MM.1S (cell line): ENCODE results near the gene MVP.

Experiments used
- DNase-seq: peaks from one replicate; pipeline ENCODE4 v3.0.0-alpha.2; 2015
- H2AFZ ChIP-seq: fragments of 300-600 bp; sonication (generic); 2 replicates; pipeline ENCODE4 v1.6.0; 2016; ENCODE audit warnings: antibody characterized with exemption, low read length
- H3F3A ChIP-seq: fragments of 300-600 bp; sonication (generic); 2 replicates; pipeline ENCODE4 v1.6.1; 2016; ENCODE audit warnings: mild to moderate bottlenecking, antibody characterized with exemption, low read length, moderate library complexity, mixed read lengths; ENCODE audit not compliant: insufficient read depth
- H3K27ac ChIP-seq: fragments of 300-600 bp; sonication (generic); 2 replicates; pipeline ENCODE4 v1.5.1; 2016; ENCODE audit warnings: mild to moderate bottlenecking, low read length
- H3K27me3 ChIP-seq: fragments of 300-600 bp; sonication (generic); replicated peaks from 2 replicates; pipeline ENCODE4 v1.6.0; 2016; ENCODE audit warnings: low read length; ENCODE audit not compliant: insufficient read depth
- H3K36me3 ChIP-seq: fragments of 300-600 bp; sonication (generic); replicated peaks from 2 replicates; pipeline ENCODE4 v1.6.1; 2016; ENCODE audit warnings: mild to moderate bottlenecking, low read length, mixed read lengths; ENCODE audit not compliant: insufficient read depth
- H3K4me1 ChIP-seq: fragments of 300-600 bp; sonication (generic); 2 replicates; pipeline ENCODE4 v1.6.1; 2016; ENCODE audit warnings: low read length, mixed read lengths
- H3K4me2 ChIP-seq: fragments of 300-600 bp; sonication (generic); 2 replicates; pipeline ENCODE4 v1.6.0; 2016; ENCODE audit warnings: low read depth, low read length
- H3K4me3 ChIP-seq: fragments of 300-600 bp; sonication (generic); 2 replicates; pipeline ENCODE4 v1.5.1; 2016; ENCODE audit warnings: low read length, mixed read lengths
- H3K79me2 ChIP-seq: fragments of 300-600 bp; sonication (generic); 2 replicates; pipeline ENCODE4 v1.6.1; 2016; ENCODE audit warnings: mixed run types, low read length, mixed read lengths
- H3K9ac ChIP-seq: fragments of 300-600 bp; sonication (generic); 2 replicates; pipeline ENCODE4 v1.6.1; 2016; ENCODE audit warnings: low read length, mixed read lengths
- H3K9me2 ChIP-seq: fragments of 300-600 bp; sonication (generic); replicated peaks from 2 replicates; pipeline ENCODE4 v1.6.1; 2016; ENCODE audit warnings: mild to moderate bottlenecking, low read length, mixed read lengths; ENCODE audit not compliant: insufficient read depth
- H3K9me3 ChIP-seq: fragments of 300-600 bp; sonication (generic); replicated peaks from 2 replicates; pipeline ENCODE4 v1.6.1; 2016; ENCODE audit warnings: mild to moderate bottlenecking, low read length, mixed read lengths; ENCODE audit not compliant: insufficient read depth
- H4K20me1 ChIP-seq: fragments of 300-600 bp; sonication (generic); 2 replicates; pipeline ENCODE4 v1.6.1; 2016; ENCODE audit warnings: mild to moderate bottlenecking, low read length, moderate library complexity, mixed read lengths; ENCODE audit not compliant: insufficient read depth
- EZH2 ChIP-seq: fragments of 300-600 bp; sonication (generic); optimal IDR thresholded peaks from 2 replicates; pipeline ENCODE3; 2017; ENCODE audit warnings: low read depth, mild to moderate bottlenecking, antibody characterized with exemption, low read length, mixed read lengths
- EZH2phosphoT487 ChIP-seq: fragments of 300-600 bp; sonication (generic); IDR thresholded peaks from 2 replicates; pipeline ENCODE4 v1.6.1; 2018; ENCODE audit warnings: antibody characterized with exemption, low read length
- TF ChIP-seq, protein P1 (sequence below): fragments of 300-600 bp; sonication (generic); IDR thresholded peaks from 2 replicates; pipeline ENCODE4 v1.5.1; 2016; ENCODE audit warnings: antibody characterized with exemption, low read length, mixed read lengths

Gene MVP

DNA sequence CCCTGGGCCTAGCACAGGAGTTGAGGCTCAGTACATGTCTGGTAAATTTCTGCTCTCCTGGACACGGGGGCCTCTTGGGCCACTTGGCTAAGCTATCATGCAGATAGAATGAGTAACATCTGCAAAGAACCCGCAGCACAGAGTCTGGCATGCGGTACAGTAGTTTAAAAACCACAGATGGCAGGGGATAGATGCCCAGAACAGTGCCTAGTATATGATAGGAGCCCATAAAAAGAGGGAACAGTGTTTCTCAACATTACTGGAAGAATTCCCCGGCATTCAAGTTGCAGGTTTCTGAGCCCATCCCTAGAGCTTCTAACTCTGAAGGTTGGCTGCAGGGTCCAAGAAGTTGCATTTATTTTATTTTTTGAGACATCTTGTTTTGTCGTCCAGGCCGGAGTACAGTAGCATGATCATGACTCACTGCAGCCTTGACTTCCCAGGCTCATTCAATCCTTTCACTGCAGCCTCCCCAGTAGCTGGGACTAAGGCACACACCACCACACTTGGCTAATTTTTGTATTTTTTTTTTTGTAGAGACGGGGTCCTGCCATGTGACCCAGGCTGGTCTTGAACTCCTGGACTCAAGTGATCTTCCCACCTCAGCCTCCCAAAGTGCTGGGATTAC, 37.0 kb downstream of the MVP start:
- Histone ChIP-seq H3K36me3 (no peaks in the 10 kb centered on the region), H3K9me3 (no peaks in the 10 kb centered on the region)
- DNase-seq, result no peak

DNA sequence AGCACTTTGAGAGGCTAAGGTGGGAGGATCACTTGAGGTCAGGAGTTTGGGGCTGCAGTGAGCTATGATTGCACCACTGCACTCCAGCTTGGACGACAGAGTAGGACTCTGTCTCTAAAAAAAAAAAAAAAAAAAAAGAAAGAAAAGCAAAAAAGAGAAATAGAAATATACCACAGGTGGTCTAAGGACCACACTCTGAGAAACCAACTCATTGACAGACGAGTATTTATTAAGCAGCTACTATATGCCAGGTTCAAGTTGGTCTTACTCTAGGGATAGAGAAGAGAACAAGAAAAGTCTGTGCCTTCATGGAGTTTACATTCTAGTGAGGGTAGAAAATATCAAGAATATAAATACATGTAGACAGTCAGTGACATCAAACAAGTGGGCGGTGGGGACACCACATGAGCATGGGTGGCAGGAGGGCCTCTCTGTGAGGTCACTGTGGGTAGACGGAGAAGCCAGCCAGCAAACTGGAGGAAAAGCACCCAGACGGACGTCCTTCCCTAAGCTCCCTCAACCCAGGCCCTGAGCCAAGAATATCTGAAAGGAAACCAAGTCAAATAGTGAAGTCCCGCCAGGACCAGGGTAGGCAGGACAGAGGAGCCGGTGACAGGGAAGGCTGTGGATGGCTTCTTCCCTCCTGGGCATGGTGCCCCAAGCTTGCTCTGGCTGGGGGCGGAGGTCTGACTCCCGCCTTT, 38.0 kb downstream of the MVP start:
- no peaks in the 10 kb centered on the region for H3K9me3 ChIP-seq

More for the DNA sequence above, 37.0 kb downstream of the MVP start:
- no peak overlapping the region for H3K9ac ChIP-seq
- H3K27me3 ChIP-seq, result no peaks in the 10 kb centered on the region
- H3K4me3 ChIP-seq, result no peak overlapping the region
- no peak overlapping the region for H2AFZ ChIP-seq
- no peaks in the 10 kb centered on the region for H3F3A ChIP-seq
- TF ChIP-seq, protein P1, sequence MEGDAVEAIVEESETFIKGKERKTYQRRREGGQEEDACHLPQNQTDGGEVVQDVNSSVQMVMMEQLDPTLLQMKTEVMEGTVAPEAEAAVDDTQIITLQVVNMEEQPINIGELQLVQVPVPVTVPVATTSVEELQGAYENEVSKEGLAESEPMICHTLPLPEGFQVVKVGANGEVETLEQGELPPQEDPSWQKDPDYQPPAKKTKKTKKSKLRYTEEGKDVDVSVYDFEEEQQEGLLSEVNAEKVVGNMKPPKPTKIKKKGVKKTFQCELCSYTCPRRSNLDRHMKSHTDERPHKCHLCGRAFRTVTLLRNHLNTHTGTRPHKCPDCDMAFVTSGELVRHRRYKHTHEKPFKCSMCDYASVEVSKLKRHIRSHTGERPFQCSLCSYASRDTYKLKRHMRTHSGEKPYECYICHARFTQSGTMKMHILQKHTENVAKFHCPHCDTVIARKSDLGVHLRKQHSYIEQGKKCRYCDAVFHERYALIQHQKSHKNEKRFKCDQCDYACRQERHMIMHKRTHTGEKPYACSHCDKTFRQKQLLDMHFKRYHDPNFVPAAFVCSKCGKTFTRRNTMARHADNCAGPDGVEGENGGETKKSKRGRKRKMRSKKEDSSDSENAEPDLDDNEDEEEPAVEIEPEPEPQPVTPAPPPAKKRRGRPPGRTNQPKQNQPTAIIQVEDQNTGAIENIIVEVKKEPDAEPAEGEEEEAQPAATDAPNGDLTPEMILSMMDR, result no peak
- H3K27ac ChIP-seq, result no peak overlapping the region
- H3K4me2 ChIP-seq, result no peak overlapping the region
- H4K20me1 ChIP-seq, result no peaks in the 10 kb centered on the region
- peaks cover 9% of the 10 kb centered on the region for H3K79me2 ChIP-seq
- no peaks in the 10 kb centered on the region for H3K9me2 ChIP-seq
- no peaks in the 10 kb centered on the region for H3K4me1 ChIP-seq

DNA sequence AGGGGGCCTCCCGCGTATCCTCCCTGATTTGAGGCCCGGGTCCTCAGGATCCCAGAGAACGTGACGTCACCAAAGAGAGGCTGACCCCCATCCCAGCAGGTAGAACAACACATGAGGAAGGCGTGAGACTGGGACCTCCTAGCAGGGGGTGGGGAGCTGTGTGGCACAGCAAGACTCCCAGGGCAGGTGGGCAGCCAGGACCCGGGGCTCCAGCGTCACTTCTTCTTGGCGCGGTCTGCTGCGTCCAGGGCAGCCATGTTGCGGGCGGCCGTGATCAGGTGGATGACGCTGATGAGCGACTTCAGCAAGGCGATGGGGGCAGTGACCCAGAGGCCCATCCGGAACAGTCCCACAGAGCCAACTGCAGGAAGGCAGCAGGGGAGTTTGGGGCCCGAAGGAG, 38.7 kb downstream of the MVP start:
- no peak overlapping the region for H2AFZ ChIP-seq
- no peaks in the 10 kb centered on the region for H3K9me2 ChIP-seq
- H3K36me3 ChIP-seq, result no peaks in the 10 kb centered on the region
- peaks cover 16% of the 10 kb centered on the region for H3K79me2 ChIP-seq
- H3K9me3 ChIP-seq, result no peaks in the 10 kb centered on the region
- H3K4me3 ChIP-seq, result no peak overlapping the region
- no peaks in the 10 kb centered on the region for H3F3A ChIP-seq
- H4K20me1 ChIP-seq, result no peaks in the 10 kb centered on the region
- no peak for DNase-seq
- no peak overlapping the region for H3K4me2 ChIP-seq
- no peaks in the 10 kb centered on the region for H3K27me3 ChIP-seq
- H3K27ac ChIP-seq, result no peak overlapping the region
- no peaks in the 10 kb centered on the region for H3K4me1 ChIP-seq
- H3K9ac ChIP-seq, result no peak overlapping the region
- TF ChIP-seq EZH2phosphoT487, result no peak

More for the DNA sequence above, 38.0 kb downstream of the MVP start:
- Histone ChIP-seq H3K36me3 (no peaks in the 10 kb centered on the region), H3K9me2 (no peaks in the 10 kb centered on the region), H3K4me3 (no peak overlapping the region), H3K27me3 (no peaks in the 10 kb centered on the region), H4K20me1 (no peaks in the 10 kb centered on the region), H3K79me2 (peaks cover 16% of the 10 kb centered on the region), H3K27ac (no peak overlapping the region), H3K9ac (no peak overlapping the region), H2AFZ (no peak overlapping the region), H3K4me1 (no peaks in the 10 kb centered on the region), H3K4me2 (no peak overlapping the region), H3F3A (no peaks in the 10 kb centered on the region)
- TF ChIP-seq EZH2phosphoT487 (no peak), EZH2 (no peak)
- TF ChIP-seq, protein P1, result no peak
- no peak for DNase-seq

DNA sequence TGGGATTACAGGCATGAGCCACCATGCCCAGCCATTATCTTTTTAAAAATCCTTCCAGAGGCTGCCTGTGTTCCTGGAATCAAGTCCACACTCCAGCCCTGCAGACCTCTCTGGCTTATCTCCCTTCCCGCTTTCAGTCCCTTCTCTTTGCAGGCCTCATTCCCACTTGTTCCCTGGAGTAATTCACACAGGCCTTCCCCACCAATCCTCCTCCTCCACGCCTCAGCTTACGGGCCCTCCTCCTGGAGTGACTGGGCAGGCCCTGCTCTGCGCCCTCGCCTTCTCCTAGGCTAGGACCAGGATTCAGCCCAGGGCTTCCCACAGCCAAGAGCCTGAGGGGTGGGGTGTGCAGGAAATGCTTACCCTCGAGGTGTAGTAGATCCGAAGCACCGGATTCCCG, 40.0 kb downstream of the MVP start:
- H3F3A ChIP-seq, result no peaks in the 10 kb centered on the region
- TF ChIP-seq, protein P1, result no peak
- no peak for TF ChIP-seq EZH2phosphoT487
- TF ChIP-seq EZH2, result no peak
- no peaks in the 10 kb centered on the region for H3K9me2 ChIP-seq
- no peak overlapping the region for H2AFZ ChIP-seq
- no peaks in the 10 kb centered on the region for H3K27me3 ChIP-seq
- H3K79me2 ChIP-seq, result peaks cover 16% of the 10 kb centered on the region
- no peaks in the 10 kb centered on the region for H4K20me1 ChIP-seq
- no peaks in the 10 kb centered on the region for H3K36me3 ChIP-seq
- H3K4me2 ChIP-seq, result no peak overlapping the region
- H3K4me1 ChIP-seq, result no peaks in the 10 kb centered on the region
- H3K27ac ChIP-seq, result no peak overlapping the region
- H3K9me3 ChIP-seq, result no peaks in the 10 kb centered on the region
- H3K4me3 ChIP-seq, result no peak overlapping the region
- H3K9ac ChIP-seq, result no peak overlapping the region
- DNase-seq, result no peak
